Left lung (tissue), 10 donors: ENCODE results near the gene LHFPL2. TPM values are rescaled to one million over a fixed set of nuclear protein-coding genes. Genes with fewer than 3 reads are reported as not detected.
"Not testable (repeated sequence)": the region's sequence is repeated elsewhere in the genome, so short reads cannot be mapped to it uniquely, and the experiment has no call there.

Experiments
- ATAC-seq: fragments of 200-7000 bp; cut with Tn5 transposase; one replicate; pipeline ENCODE4 v1.9.1; 2020; ENCODE audit warnings: moderate library complexity
- DNase-seq, 4 donors: peaks; one replicate each; pipeline ENCODE4 v3.0.0-alpha.2; 2013 to 2020
- H3K27ac ChIP-seq, 2 donors: fragments of 200-600 bp; sonication (generic) in 1 of 2; one replicate each; pipeline versions ENCODE4 v1.5.0 to v1.8.0; 2020 to 2021
- H3K27me3 ChIP-seq, 2 donors: fragments of 200-600 bp; sonication (generic) in 1 of 2; one replicate each; pipeline versions ENCODE4 v1.5.0 to v1.8.0; 2020 to 2021
- H3K36me3 ChIP-seq, 2 donors: fragments of 200-600 bp; sonication (generic) in 1 of 2; one replicate each; pipeline versions ENCODE4 v1.5.0 to v1.8.0; 2020 to 2021
- H3K4me1 ChIP-seq, 2 donors: fragments of 200-600 bp; one replicate each; pipeline ENCODE4 v1.8.0; 2021
- H3K4me3 ChIP-seq, 2 donors: fragments of 200-600 bp; sonication (generic) in 1 of 2; one replicate each; pipeline versions ENCODE4 v1.5.0 to v1.8.0; 2020 to 2021; ENCODE audit warnings: mild to moderate bottlenecking in 1 of 2
- H3K9me3 ChIP-seq, 2 donors: fragments of 200-600 bp; sonication (generic) in 1 of 2; one replicate each; pipeline versions ENCODE4 v1.5.0 to v1.8.0; 2020 to 2021
- intact Hi-C, 2 donors: fragments of 100-400 bp; cut with DNase I; formaldehyde crosslinking; loops; one replicate each; pipeline versions ENCODE4 v1.11.2 to v1.14.2; 2022
- polyA plus RNA-seq, 6 donors: library from polyadenylated mRNA; unstranded; fragments of 120-200 nt; gene quantifications; one replicate each; pipeline ENCODE4 v1.2.1, GENCODE V29; 2013; ENCODE audit not compliant: insufficient read length in 6 of 6
- total RNA-seq, 2 donors: library from RNA; stranded (reverse); fragmentation: NEBNext Ultra II Directional; extraction: Animal tissue kit (Norgen Biotek cat#: 25700); gene quantifications; one replicate each; pipeline ENCODE4 v1.2.1, GENCODE V29; 2021
- TF ChIP-seq, protein P1 (sequence below), 2 donors: fragments of 200-600 bp; sonication (generic) in 1 of 2; IDR thresholded peaks; one replicate each; pipeline versions ENCODE4 v1.5.0 to v1.8.0; 2021; ENCODE audit warnings: antibody characterized with exemption in 2 of 2
- donor health status: DM: no; HTN: yes; CAD: no.
- donor health status: DM: no; HTN: no; CAD: no.

Gene LHFPL2
- total and polyA plus RNA-seq, 8 donors: 39.6 to 89.9 (median 48.9) TPM

DNA sequence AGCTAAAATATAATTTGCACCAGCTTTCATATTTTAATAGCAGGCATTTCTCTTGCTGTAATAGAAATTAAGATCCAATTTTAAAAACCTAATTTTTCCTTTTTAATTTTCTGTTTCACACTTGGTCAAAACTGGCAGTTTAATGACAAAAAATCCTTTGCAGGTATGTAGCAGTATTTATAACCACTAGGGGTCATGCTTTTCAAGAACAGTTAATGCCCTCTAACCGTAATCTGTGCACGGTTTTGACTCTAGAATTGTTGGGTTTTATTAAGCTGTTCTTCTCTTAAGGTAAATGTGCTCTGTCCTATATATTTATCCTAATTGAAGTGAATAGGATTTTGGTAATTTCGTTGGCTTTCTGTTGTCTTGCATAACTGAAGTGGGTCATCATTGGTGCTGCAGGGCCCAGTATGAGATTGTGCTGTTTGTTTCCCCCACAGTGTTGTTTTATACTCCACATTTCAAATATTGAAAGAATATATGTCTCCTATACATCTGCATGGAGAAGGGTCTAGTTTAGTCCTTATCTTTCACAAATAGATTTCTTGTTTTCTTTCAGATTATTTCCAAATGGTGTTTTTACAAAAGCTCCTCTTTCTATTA is 180.7 kb downstream of the LHFPL2 start:
- DNase-seq (peak in 2 of 4 donors; percentile 11 to 38), ATAC-seq (peak; percentile 83)
- intact Hi-C loops: loop anchor here in 1 of 2 donors (10.0 kb wide), 1 partner anchor 497 kb away; no protein-coding TSS in a partner anchor
- TF ChIP-seq, protein P1, sequence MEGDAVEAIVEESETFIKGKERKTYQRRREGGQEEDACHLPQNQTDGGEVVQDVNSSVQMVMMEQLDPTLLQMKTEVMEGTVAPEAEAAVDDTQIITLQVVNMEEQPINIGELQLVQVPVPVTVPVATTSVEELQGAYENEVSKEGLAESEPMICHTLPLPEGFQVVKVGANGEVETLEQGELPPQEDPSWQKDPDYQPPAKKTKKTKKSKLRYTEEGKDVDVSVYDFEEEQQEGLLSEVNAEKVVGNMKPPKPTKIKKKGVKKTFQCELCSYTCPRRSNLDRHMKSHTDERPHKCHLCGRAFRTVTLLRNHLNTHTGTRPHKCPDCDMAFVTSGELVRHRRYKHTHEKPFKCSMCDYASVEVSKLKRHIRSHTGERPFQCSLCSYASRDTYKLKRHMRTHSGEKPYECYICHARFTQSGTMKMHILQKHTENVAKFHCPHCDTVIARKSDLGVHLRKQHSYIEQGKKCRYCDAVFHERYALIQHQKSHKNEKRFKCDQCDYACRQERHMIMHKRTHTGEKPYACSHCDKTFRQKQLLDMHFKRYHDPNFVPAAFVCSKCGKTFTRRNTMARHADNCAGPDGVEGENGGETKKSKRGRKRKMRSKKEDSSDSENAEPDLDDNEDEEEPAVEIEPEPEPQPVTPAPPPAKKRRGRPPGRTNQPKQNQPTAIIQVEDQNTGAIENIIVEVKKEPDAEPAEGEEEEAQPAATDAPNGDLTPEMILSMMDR (IDR thresholded peaks at IDR 0.05): peak; percentile 77 to 78
- no peaks in the 10 kb centered on the region for H3K9me3 ChIP-seq
- H3K4me3 ChIP-seq: no peak overlapping the region
- no peaks in the 10 kb centered on the region for H3K36me3 ChIP-seq
- no peaks in the 10 kb centered on the region for H3K27me3 ChIP-seq
- peaks cover 0 to 6% of the 10 kb centered on the region in 2 donors for H3K4me1 ChIP-seq
- no peak overlapping the region for H3K27ac ChIP-seq

DNA sequence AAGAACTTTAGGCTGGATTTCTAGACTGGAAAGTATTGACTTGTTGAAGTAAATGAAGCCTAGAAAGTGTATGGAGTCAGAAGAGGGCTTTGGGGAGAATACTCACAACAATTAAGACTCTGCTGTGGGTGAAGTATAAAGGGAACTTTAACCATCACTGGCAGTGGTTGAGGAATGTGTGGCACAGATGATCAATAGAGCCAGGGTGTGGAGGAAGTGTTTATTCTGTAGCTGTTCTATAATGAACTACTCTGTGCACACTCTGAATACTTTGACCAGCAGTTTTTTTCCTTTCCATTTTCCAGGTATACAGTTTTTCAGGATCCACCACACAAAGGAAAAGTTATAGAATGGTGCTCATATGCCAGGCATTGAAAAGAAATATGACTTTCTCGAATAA is 181.4 kb downstream of the LHFPL2 start:
- Histone ChIP-seq H3K27ac (no peak overlapping the region), H3K27me3 (no peaks in the 10 kb centered on the region), H3K36me3 (no peaks in the 10 kb centered on the region), H3K4me3 (no peak overlapping the region), H3K4me1 (peaks cover 0 to 6% of the 10 kb centered on the region in 2 donors), H3K9me3 (no peaks in the 10 kb centered on the region)
- ATAC-seq (no peak), DNase-seq (no peak)
- TF ChIP-seq, protein P1 (IDR thresholded peaks at IDR 0.05): no peak
- intact Hi-C loops: loop anchor here in 1 of 2 donors (10.0 kb wide), 1 partner anchor 498 kb away; no protein-coding TSS in a partner anchor

DNA sequence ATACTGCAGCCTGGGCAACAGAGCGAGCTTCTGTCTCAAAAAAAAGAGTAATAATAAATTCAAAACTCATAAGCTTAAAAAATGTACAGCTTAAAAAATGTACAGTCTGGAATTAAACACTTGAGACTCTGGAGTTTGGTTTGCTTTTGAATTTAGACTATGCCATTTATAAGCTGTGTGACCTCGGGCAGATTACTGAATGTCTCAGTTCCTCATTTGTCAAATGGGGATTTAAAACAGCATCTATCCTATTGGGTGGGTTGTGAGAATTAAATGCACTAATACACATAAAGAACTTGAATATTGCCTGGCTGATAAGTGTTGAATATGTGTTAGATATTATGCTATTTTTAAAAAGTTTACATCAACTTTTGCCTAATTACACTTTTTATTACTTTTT is 189.7 kb downstream of the LHFPL2 start:
- no peaks in the 10 kb centered on the region for H3K4me1 ChIP-seq
- no peak overlapping the region for H3K27ac ChIP-seq
- no peak for DNase-seq
- no peak overlapping the region for H3K4me3 ChIP-seq
- intact Hi-C loops: no loop called here
- H3K36me3 ChIP-seq: peaks cover 0 to 4% of the 10 kb centered on the region in 2 donors
- ATAC-seq: no peak
- no peaks in the 10 kb centered on the region for H3K9me3 ChIP-seq
- H3K27me3 ChIP-seq: no peaks in the 10 kb centered on the region
- TF ChIP-seq, protein P1 (IDR thresholded peaks at IDR 0.05): no peak

DNA sequence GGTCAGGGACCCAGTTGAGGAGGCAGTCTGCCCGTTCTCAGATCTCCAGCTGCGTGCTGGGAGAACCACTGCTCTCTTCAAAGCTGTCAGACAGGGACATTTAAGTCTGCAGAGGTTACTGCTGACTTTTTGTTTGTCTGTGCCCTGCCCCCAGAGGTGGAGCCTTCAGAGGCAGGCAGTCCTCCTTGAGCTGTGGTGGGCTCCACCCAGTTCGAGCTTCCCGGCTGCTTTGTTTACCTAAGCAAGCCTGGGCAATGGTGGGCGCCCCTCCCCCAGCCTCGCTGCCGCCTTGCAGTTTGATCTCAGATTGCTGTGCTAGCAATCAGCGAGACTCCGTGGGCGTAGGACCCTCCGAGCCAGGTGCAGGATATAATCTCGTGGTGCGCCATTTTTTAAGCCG is 191.1 kb downstream of the LHFPL2 start:
- H3K36me3 ChIP-seq, H3K4me3 ChIP-seq, H3K27ac ChIP-seq, H3K4me1 ChIP-seq, intact Hi-C loops, ATAC-seq, H3K9me3 ChIP-seq, H3K27me3 ChIP-seq, DNase-seq: not testable (repeated sequence)

DNA sequence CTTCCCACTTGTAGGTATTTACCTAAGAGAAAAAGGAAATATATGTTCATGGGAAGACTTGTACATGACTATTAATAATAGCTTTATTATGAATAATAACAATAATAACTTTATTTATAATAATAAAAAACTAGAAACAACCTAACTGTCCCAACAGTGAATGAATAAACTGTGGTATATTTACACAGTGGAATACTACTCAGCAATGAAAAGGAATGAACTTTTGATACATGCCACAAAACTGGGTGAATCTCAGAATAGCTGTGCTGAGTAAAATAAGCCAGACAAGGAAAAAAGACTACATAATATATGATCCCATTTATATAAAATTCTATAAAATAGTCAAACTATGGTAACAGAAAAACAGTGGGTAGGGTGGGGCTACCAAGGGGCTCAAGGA is 199.5 kb downstream of the LHFPL2 start:
- DNase-seq: no peak
- Histone ChIP-seq H3K27me3 (no peaks in the 10 kb centered on the region), H3K9me3 (no peaks in the 10 kb centered on the region), H3K4me1 (no peaks in the 10 kb centered on the region), H3K4me3 (no peak overlapping the region), H3K27ac (no peak overlapping the region), H3K36me3 (no peaks in the 10 kb centered on the region)
- TF ChIP-seq, protein P1 (IDR thresholded peaks at IDR 0.05): no peak
- intact Hi-C loops: no loop called here
- ATAC-seq: no peak
